Lower lobe of right lung (tissue), 2 donors: ENCODE data around the gene AP2A2. TPM values are rescaled to one million over a fixed set of nuclear protein-coding genes. Genes with fewer than 3 reads are reported as not detected.

Source experiments
- ATAC-seq, 2 donors: fragments of 200-7000 bp; cut with Tn5 transposase; one replicate each; pipeline ENCODE4 v1.9.1; 2020 to 2022; ENCODE audit warnings: mild to moderate bottlenecking in 2 of 2, moderate library complexity in 2 of 2
- DNase-seq: peaks from one replicate; pipeline ENCODE4 v3.0.0-alpha.2; 2020
- H3K27ac ChIP-seq: fragments of 200-600 bp; one replicate; pipeline ENCODE4 v1.8.0; 2022
- H3K27me3 ChIP-seq: fragments of 200-600 bp; one replicate; pipeline ENCODE4 v1.8.0; 2022; ENCODE audit warnings: low read depth
- H3K36me3 ChIP-seq: fragments of 200-600 bp; one replicate; pipeline ENCODE4 v1.8.0; 2022; ENCODE audit warnings: mild to moderate bottlenecking
- H3K4me1 ChIP-seq: fragments of 200-600 bp; one replicate; pipeline ENCODE4 v1.8.0; 2022
- H3K4me3 ChIP-seq: fragments of 200-600 bp; one replicate; pipeline ENCODE4 v1.8.0; 2022; ENCODE audit warnings: mild to moderate bottlenecking
- H3K9me3 ChIP-seq: fragments of 200-600 bp; one replicate; pipeline ENCODE4 v1.8.0; 2022
- intact Hi-C: fragments of 100-400 bp; cut with DNase I; formaldehyde crosslinking; loops from one replicate; pipeline ENCODE4 v1.11.0; 2022
- total RNA-seq: library from RNA; stranded (reverse); fragmentation: NEBNext Ultra II Directional; extraction: Animal tissue kit (Norgen Biotek cat#: 25700); gene quantifications from one replicate; pipeline ENCODE4 v1.2.1, GENCODE V29; 2021
- TF ChIP-seq, protein P1 (sequence below): fragments of 200-600 bp; IDR thresholded peaks from one replicate; pipeline ENCODE4 v1.8.0; 2022; ENCODE audit warnings: antibody characterized with exemption, mild to moderate bottlenecking
- donor health status: DM: no; HTN: yes; CAD: no; lungs with severe emphysema.

AP2A2 gene
- total RNA-seq, 1 donor from 2014 or later = 130 TPM

DNA sequence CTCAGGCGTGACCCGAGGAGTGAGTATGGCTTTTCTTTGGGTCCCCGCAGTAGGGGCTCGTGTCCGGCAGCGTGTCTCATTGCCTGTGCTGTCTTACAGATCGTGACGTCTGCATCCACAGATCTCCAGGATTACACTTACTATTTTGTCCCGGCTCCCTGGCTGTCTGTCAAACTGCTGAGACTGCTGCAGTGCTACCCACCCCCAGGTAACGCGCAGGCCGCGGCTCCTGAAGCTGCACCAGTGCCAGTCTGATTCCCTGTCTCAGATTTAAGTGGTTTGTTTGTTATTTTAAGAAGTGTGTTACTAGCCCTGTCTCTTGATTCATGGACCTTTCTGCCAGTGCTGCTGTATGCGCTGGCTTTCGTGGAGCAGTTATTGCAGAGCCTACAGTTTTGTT is 58.9 kb downstream of the AP2A2 start:
- H3K27ac ChIP-seq = no peak overlapping the region
- H3K36me3 ChIP-seq = peaks cover 83% of the 10 kb centered on the region

DNA sequence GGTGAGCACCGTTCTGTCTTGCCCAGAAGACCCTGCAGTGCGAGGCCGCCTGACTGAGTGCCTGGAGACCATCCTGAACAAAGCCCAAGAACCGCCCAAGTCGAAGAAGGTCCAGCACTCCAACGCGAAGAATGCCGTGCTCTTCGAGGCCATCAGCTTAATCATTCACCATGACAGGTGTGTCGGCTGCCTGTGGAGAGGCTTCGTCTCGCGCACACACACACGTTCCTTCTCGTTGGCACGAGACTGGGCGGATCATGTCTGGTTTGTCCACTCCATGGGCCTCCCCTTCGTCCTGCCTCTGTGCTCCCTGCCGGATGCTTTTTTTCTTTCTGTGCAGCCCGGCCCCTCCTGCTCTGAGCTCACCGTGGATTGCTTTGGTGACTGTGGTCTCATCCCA is 59.7 kb downstream of the AP2A2 start:
- Histone ChIP-seq H3K4me1 (peaks cover 40% of the 10 kb centered on the region), H3K27ac (no peak overlapping the region), H3K9me3 (no peaks in the 10 kb centered on the region), H3K27me3 (no peaks in the 10 kb centered on the region), H3K4me3 (no peak overlapping the region), H3K36me3 (peaks cover 91% of the 10 kb centered on the region)
- intact Hi-C loops = no loop called here
- TF ChIP-seq, protein P1, sequence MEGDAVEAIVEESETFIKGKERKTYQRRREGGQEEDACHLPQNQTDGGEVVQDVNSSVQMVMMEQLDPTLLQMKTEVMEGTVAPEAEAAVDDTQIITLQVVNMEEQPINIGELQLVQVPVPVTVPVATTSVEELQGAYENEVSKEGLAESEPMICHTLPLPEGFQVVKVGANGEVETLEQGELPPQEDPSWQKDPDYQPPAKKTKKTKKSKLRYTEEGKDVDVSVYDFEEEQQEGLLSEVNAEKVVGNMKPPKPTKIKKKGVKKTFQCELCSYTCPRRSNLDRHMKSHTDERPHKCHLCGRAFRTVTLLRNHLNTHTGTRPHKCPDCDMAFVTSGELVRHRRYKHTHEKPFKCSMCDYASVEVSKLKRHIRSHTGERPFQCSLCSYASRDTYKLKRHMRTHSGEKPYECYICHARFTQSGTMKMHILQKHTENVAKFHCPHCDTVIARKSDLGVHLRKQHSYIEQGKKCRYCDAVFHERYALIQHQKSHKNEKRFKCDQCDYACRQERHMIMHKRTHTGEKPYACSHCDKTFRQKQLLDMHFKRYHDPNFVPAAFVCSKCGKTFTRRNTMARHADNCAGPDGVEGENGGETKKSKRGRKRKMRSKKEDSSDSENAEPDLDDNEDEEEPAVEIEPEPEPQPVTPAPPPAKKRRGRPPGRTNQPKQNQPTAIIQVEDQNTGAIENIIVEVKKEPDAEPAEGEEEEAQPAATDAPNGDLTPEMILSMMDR = no peak
- peak; percentile 65 to 72 for ATAC-seq
- peak; percentile 76 for DNase-seq

More for the DNA sequence above, 58.9 kb downstream of the AP2A2 start:
- H3K4me3 ChIP-seq = no peak overlapping the region
- no peak for DNase-seq
- no peak for ATAC-seq
- no peaks in the 10 kb centered on the region for H3K27me3 ChIP-seq
- TF ChIP-seq, protein P1 = no peak
- no peaks in the 10 kb centered on the region for H3K9me3 ChIP-seq
- peaks cover 40% of the 10 kb centered on the region for H3K4me1 ChIP-seq
- intact Hi-C loops = no loop called here

DNA sequence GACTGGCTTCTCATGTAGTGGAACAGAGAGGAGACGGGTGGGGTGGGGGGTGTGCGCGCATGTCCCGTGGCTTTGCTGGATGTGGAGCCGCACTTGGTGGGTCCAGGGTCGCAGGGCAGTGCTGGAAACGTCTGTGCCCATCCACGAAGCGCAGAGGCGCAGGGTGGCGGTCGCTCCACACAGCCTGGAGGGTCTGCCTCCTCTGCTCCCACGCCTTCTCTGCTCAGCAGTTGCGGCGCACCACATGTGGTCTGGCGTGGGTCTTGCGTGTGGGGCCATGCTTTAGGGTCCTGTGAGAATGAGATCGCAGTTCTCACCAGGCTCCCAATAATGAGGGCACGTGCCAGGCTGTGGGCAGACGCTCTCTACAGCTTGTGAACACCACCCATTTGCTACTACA is 60.2 kb downstream of the AP2A2 start:
- H3K27me3 ChIP-seq = no peaks in the 10 kb centered on the region
- DNase-seq (no peak), ATAC-seq (peak in 1 of 2 donors; percentile 2)
- H3K4me3 ChIP-seq = no peak overlapping the region
- TF ChIP-seq, protein P1 = no peak
- intact Hi-C loops = no loop called here
- peaks cover 38% of the 10 kb centered on the region for H3K4me1 ChIP-seq
- no peaks in the 10 kb centered on the region for H3K9me3 ChIP-seq
- no peak overlapping the region for H3K27ac ChIP-seq
- peaks cover 89% of the 10 kb centered on the region for H3K36me3 ChIP-seq

DNA sequence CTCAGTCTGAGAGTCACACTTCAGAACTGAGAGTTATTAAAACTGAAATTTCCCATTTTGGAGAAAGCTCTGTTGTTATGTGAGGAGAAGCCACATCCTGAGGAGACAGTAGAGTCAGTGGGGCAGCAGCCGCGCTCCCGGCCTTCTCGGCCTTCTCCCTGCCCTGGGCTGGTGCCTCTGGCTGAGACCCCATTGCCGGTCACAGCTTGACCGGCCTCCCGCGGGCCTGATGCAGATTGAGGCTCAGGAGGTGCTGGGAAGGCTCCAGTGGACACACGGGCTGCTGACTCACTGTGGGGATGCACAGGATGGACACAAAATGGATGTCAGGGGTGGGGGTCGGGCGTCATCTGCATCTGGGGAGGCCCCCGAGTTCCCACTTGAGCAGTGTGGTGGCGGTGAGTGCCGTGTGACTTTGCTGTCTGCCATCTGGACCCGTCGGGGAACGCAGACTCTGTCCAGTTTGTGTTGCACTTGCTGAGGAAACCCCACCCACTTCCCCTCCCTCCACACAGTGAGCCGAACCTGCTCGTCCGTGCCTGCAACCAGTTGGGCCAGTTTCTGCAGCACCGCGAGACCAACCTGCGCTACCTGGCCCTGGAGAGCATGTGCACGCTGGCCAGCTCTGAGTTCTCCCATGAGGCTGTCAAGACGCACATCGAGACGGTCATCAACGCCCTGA is 60.7 kb downstream of the AP2A2 start:
- Histone ChIP-seq H3K4me3 (no peak overlapping the region), H3K27me3 (no peaks in the 10 kb centered on the region), H3K36me3 (peaks cover 83% of the 10 kb centered on the region), H3K27ac (no peak overlapping the region), H3K9me3 (no peaks in the 10 kb centered on the region), H3K4me1 (peaks cover 32% of the 10 kb centered on the region)
- TF ChIP-seq, protein P1 = no peak
- peak; percentile 88 to 92 for ATAC-seq
- peak; percentile 86 for DNase-seq
- intact Hi-C loops = no loop called here

DNA sequence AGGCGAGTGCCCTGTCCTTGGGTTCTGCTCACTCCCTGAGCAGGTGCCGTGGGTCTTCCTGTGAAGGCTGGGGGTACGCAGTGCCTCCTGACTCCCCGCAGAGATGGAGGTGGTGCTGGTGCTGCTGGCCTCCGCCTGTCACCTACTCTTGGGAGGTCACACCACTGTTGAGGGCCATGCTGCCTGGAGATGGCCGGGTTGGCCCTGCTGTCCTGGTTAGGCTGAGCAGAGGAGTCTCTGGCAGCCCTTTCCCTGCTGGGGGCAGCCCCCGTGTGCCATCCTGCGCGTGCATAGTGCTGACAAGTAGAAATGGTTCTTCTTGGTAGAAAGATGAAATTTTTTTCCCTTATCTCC is 61.3 kb downstream of the AP2A2 start:
- TF ChIP-seq, protein P1 = no peak
- Histone ChIP-seq H3K27me3 (no peaks in the 10 kb centered on the region), H3K4me3 (no peak overlapping the region), H3K36me3 (peaks cover 81% of the 10 kb centered on the region), H3K9me3 (no peaks in the 10 kb centered on the region), H3K27ac (no peak overlapping the region), H3K4me1 (peaks cover 27% of the 10 kb centered on the region)
- no peak for DNase-seq
- ATAC-seq = peak in 1 of 2 donors; percentile 3
- intact Hi-C loops = no loop called here
